GM12878 (cell line): ENCODE results near the gene MRGPRX3. TPM values are rescaled to one million over a fixed set of nuclear protein-coding genes. Genes with fewer than 3 reads are reported as not detected.

ENCODE experiments used
- ATAC-seq: fragments of 200-7000 bp; cut with Tn5 transposase; 3 replicates; pipeline ENCODE4 v1.9.1; 2020; ENCODE audit warnings: mild to moderate bottlenecking, moderate library complexity
- BruUV-seq: library from RNA; stranded (reverse); fragments of 400-500 nt; replicated peaks from 2 replicates; lab custom pipeline; 2021; lab: Mats Ljungman, UMichigan
- CTCF ChIA-PET: fragments of 300-600 bp; sonication (Branson Sonifier 250); formaldehyde crosslinking; extraction: SDS; loops from one replicate; lab custom pipeline; 2021; ENCODE audit warnings: inconsistent platforms; lab: Yijun Ruan, JAX
- POLR2A ChIA-PET: fragments of 350-600 bp; formaldehyde crosslinking; extraction: SDS; loops from one replicate; lab custom pipeline; 2021; ENCODE audit warnings: inconsistent platforms; lab: Charles Lee
- RAD21 ChIA-PET: fragments of 300-600 bp; sonication (Branson Sonifier 250); formaldehyde crosslinking; loops from one replicate; lab custom pipeline; 2023; ENCODE audit warnings: antibody characterized with exemption; ENCODE audit not compliant: unreplicated experiment; lab: Charles Lee
- SMC1A ChIA-PET: fragments of 300-600 bp; sonication (Branson Sonifier 250); formaldehyde crosslinking; loops from one replicate; lab custom pipeline; 2023; ENCODE audit not compliant: unreplicated experiment, uncharacterized antibody; lab: Charles Lee
- DNase-seq: peaks from one replicate; pipeline ENCODE4 v3.0.0-alpha.2; 2011; ENCODE audit warnings: low read depth, low spot score
- FAIRE-seq: peaks from 3 replicates; lab custom pipeline; 2011; peaks lifted over from hg19 to GRCh38; lab: Jason Lieb, UNC
- H2AFZ ChIP-seq: 2 replicates; pipeline ENCODE4 v1.6.0; 2011; ENCODE audit warnings: low read depth, low read length, control low read depth; ENCODE audit not compliant: control insufficient read depth
- H3K27ac ChIP-seq: 2 replicates; pipeline ENCODE4 v1.5.1; 2011; ENCODE audit warnings: control low read depth; ENCODE audit not compliant: control insufficient read depth, insufficient read depth
- H3K27me3 ChIP-seq, 2 experiments: replicated peaks in 1 of 2; 2 replicates each; pipeline versions ENCODE4 v1.6.0 to v1.6.1; 2011; ENCODE audit warnings: low read length in 1 of 2; ENCODE audit not compliant: control insufficient read depth in 2 of 2, insufficient read depth in 2 of 2
- H3K36me3 ChIP-seq, 2 experiments: 2 replicates each; pipeline ENCODE4 v1.5.1; 2011; ENCODE audit warnings: low read length in 1 of 2; ENCODE audit not compliant: control insufficient read depth in 2 of 2, insufficient read depth in 2 of 2
- H3K4me1 ChIP-seq: 2 replicates; pipeline ENCODE4 v1.6.1; 2011; ENCODE audit warnings: mild to moderate bottlenecking, low read length, moderate library complexity, mixed read lengths; ENCODE audit not compliant: control insufficient read depth, insufficient read depth
- H3K4me2 ChIP-seq: 2 replicates; pipeline ENCODE4 v1.6.0; 2011; ENCODE audit warnings: control low read depth; ENCODE audit not compliant: control insufficient read depth, insufficient read depth
- H3K4me3 ChIP-seq: fragments of 200-600 bp; sonication (generic); 2 replicates; pipeline ENCODE4 v1.5.1; 2016
- H3K79me2 ChIP-seq: 2 replicates; pipeline ENCODE4 v1.6.0; 2011; ENCODE audit warnings: low read length; ENCODE audit not compliant: control insufficient read depth, insufficient read depth
- H3K9ac ChIP-seq: 2 replicates; pipeline ENCODE4 v1.8.0; 2011; ENCODE audit warnings: low read length, control low read depth, mixed read lengths; ENCODE audit not compliant: control insufficient read depth, insufficient read depth
- H3K9me3 ChIP-seq: replicated peaks from 3 replicates; pipeline ENCODE4 v1.5.1; 2011; ENCODE audit warnings: mild to moderate bottlenecking, low read length; ENCODE audit not compliant: control insufficient read depth, insufficient read depth
- H4K20me1 ChIP-seq: 2 replicates; pipeline ENCODE4 v1.6.0; 2011; ENCODE audit not compliant: control insufficient read depth, insufficient read depth
- BCLAF1 ChIP-seq: fragments of 450-650 bp; IDR thresholded peaks from 2 replicates; pipeline ENCODE4 v1.6.1; 2017; ENCODE audit warnings: antibody characterized with exemption, mild to moderate bottlenecking, moderate library complexity
- CEBPZ ChIP-seq: fragments of 150-350 bp; IDR thresholded peaks from 2 replicates; pipeline ENCODE4 v1.6.1; 2016; ENCODE audit warnings: low read depth, low read length
- IRF5 ChIP-seq: fragments of 450-650 bp; IDR thresholded peaks from 2 replicates; pipeline ENCODE4 v1.6.1; 2017; ENCODE audit warnings: borderline replicate concordance
- NRF1 ChIP-seq: conservative IDR thresholded peaks from 2 replicates; pipeline ENCODE4 v1.6.1; 2011; ENCODE audit warnings: mild to moderate bottlenecking, low read depth, low read length, improper control_type of control experiment
- PAX5 ChIP-seq: IDR thresholded peaks from 2 replicates; pipeline ENCODE4 v1.6.1; 2011; ENCODE audit warnings: low read depth, low read length, borderline replicate concordance
- RAD51 ChIP-seq: fragments of 450-650 bp; IDR thresholded peaks from 2 replicates; pipeline ENCODE4 v1.6.1; 2016; ENCODE audit warnings: moderate library complexity, mild to moderate bottlenecking, inconsistent platforms
- RFX5 ChIP-seq: IDR thresholded peaks from 2 replicates; pipeline ENCODE4 v1.6.1; 2011; ENCODE audit warnings: low read depth, low read length, improper control_type of control experiment
- SMC3 ChIP-seq: IDR thresholded peaks from 2 replicates; pipeline ENCODE4 v1.6.1; 2011; ENCODE audit warnings: low read length, improper control_type of control experiment, borderline replicate concordance
- YBX1 ChIP-seq: fragments of 450-650 bp; IDR thresholded peaks from 2 replicates; pipeline ENCODE4 v1.6.1; 2016; ENCODE audit warnings: antibody characterized with exemption
- ZBTB4 ChIP-seq: fragments of 450-650 bp; formaldehyde crosslinking; IDR thresholded peaks from 2 replicates; pipeline ENCODE4 v1.4.0; 2022; ENCODE audit warnings: mild to moderate bottlenecking, moderate library complexity
- ZNF274 ChIP-seq: IDR thresholded peaks from one replicate; pipeline ENCODE4 v1.8.0; 2011; ENCODE audit not compliant: insufficient read length, insufficient read depth
- WGBS: methylation state at CpG from one replicate; pipeline ENCODE4 v1.1.6; 2016; ENCODE audit warnings: low lambda C conversion rate; ENCODE audit not compliant: insufficient replicate concordance, insufficient coverage; ENCODE audit errors: missing lambda C conversion rate; 5-methylcytosine and 5-hydroxymethylcytosine counted together
- in situ Hi-C: fragments of 300-500 bp; cut with MboI; formaldehyde crosslinking; loops from 9 replicates; pipeline ENCODE4 v1.14.3; 2018; ENCODE audit warnings: mixed read lengths
- intact Hi-C: fragments of 100-400 bp; cut with micrococcal nuclease; formaldehyde crosslinking; loops from one replicate; pipeline ENCODE4 v1.14.2; 2022; ENCODE audit not compliant: unreplicated experiment
- polyA plus RNA-seq, 11 experiments: library from polyadenylated mRNA; depleted of rRNA in 4 of 11; unstranded in 6 of 11; stranded (reverse) in 5 of 11; fragments of >200 nt; fragmentation: Nextera tagmentation in 4 of 11; fragmentation: Illumina TruSeq in 1 of 11; extraction: Ambion mirVana in 4 of 11; extraction: Trizol in 1 of 11; gene quantifications; 1 replicate in 1 of 11; 2 replicates in 10 of 11; pipeline versions ENCODE4 v1.2.1 to v1.2.3, GENCODE V29; 2011 to 2016; ENCODE audit warnings: inconsistent platforms in 2 of 11, missing spikeins in 2 of 11, low read depth in 1 of 11
- total RNA-seq, 4 experiments: library from RNA; depleted of rRNA in 3 of 4; stranded (reverse); fragments of >200 nt in 3 of 4; fragmentation: Illumina TruSeq in 1 of 4; extraction: Trizol in 1 of 4; gene quantifications; 2 replicates each; pipeline versions ENCODE4 v1.2.1 to v1.2.3, GENCODE V29; 2013 to 2021
- TF ChIP-seq, protein P1 (sequence below): IDR thresholded peaks from 2 replicates; pipeline ENCODE4 v1.6.1; 2012; ENCODE audit warnings: low read depth, low read length, improper control_type of control experiment

MRGPRX3 gene
- total and polyA plus RNA-seq, 10 of the 15 experiments (the other 5 are each of a cell fraction or from before 2014, with no cell fraction given), result not detected

DNA sequence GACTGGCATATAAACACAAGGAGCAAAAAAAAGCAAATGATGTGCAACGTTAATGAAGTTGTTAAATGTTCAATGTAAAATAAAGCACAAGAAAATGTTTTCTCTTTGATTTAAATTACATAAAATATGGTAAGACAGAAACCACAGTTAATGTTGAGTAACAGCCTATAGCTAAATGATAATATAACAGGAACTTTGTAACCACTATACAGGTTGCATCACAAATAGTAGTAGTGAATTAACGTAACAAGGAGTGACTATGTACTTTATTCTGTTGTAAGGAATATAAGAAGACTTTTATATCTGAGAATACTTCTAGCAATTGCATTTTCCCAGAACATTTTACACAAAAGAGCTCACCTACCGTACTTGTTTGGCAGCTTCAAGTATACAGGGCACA lies 43.4 kb upstream of the MRGPRX3 start (continued):
- TF ChIP-seq BCLAF1 (no peak), PAX5 (no peak)

- Histone ChIP-seq H3K27ac (no peak overlapping the region), H3K4me2 (no peak overlapping the region), H4K20me1 (no peaks in the 10 kb centered on the region), H3K27me3 (no peaks in the 10 kb centered on the region), H3K9me3 (no peaks in the 10 kb centered on the region), H3K36me3 (peaks cover 2 to 16% of the 10 kb centered on the region in 2 experiments), H3K9ac (no peak overlapping the region), H3K4me1 (no peaks in the 10 kb centered on the region), H3K79me2 (no peaks in the 10 kb centered on the region), H3K4me3 (no peak overlapping the region), H2AFZ (no peak overlapping the region)
- ChIA-PET RAD21 (no interaction called here), CTCF (interaction anchor here (0.7 to 2.0 kb wide), 3 partner anchors 11 to 93 kb away, joined by 3 to 6 read pairs (median 3); no protein-coding TSS in a partner anchor), SMC1A (interaction anchor here (1.1 to 1.3 kb wide), 2 partner anchors 11 to 39 kb away, joined by 3 read pairs; no protein-coding TSS in a partner anchor), POLR2A (no interaction called here)
- DNase-seq (no peak), FAIRE-seq (no peak), ATAC-seq (no peak)
- in situ Hi-C loops (no loop called here), intact Hi-C loops (no loop called here)
- 90% methylated on average over 2 of the region's 2 CpGs for WGBS
- no TSS peak for BruUV-seq
- TF ChIP-seq IRF5 (no peak), YBX1 (no peak), CEBPZ (no peak), ZBTB4 (CRISPR knock-in tag) (no peak), SMC3 (no peak), NRF1 (no peak), RAD51 (no peak), ZNF274 (no peak), RFX5 (no peak)
- TF ChIP-seq, protein P1, sequence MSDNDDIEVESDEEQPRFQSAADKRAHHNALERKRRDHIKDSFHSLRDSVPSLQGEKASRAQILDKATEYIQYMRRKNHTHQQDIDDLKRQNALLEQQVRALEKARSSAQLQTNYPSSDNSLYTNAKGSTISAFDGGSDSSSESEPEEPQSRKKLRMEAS, result no peak
These were observed 40.6 kb upstream of the MRGPRX3 start for GRCh38 chr11:18091731-18092130.
